GM19193 (cell line): ENCODE measurements around the gene USP24.

ENCODE experiments used
- POLR2A ChIP-seq: IDR thresholded peaks from 4 replicates; pipeline ENCODE4 v1.6.1; 2011; ENCODE audit not compliant: insufficient read depth, insufficient read length; ENCODE audit errors: extremely low read depth

Gene USP24

GRCh38 chr1:55128418-55128995 is 86.7 kb downstream of the USP24 start:
- no peak for TF ChIP-seq POLR2A

DNA sequence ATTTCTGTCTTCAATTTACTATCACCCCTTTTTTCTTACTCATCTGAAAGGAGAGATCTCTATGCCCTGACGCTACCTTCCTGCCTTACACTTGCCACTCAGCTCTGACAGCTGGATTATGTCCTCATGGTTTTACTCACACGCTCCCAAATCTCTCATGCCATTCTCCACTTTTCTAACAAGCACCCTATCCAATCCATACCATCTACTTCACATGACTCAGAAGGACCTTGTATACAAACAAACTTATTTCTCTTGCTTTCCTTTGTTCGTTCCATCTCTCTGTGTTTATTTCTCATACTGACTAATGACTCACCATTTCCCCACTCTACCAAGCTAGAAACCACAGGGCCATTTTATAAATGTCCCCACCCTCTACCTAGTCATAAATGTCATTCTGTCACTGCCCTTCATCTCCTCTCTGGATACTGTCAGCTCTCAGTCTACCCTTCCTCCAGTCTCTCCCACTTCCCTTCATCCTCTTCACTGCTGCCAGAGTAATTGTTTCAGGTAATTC is 87.3 kb downstream of the USP24 start:
- no peak for TF ChIP-seq POLR2A

DNA sequence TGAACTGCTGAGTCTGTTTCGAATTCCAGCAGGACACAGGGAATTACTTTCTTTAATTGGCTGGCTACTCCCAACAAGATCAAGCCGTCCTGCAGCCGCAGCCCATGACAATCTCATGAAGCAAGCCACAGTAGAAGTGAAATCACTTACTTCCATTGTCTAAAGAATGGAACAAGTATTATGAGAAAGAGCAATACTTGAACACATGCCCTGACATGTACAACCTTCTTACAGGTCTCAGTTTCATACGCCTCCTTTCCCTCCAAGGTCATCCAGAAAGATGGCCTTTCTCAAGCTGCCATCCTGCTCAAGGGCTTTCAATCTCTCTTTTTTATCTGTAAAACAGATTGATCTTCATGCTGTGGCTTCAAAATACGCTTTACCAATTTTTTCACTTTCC is 90.7 kb downstream of the USP24 start:
- TF ChIP-seq POLR2A, result no peak

DNA sequence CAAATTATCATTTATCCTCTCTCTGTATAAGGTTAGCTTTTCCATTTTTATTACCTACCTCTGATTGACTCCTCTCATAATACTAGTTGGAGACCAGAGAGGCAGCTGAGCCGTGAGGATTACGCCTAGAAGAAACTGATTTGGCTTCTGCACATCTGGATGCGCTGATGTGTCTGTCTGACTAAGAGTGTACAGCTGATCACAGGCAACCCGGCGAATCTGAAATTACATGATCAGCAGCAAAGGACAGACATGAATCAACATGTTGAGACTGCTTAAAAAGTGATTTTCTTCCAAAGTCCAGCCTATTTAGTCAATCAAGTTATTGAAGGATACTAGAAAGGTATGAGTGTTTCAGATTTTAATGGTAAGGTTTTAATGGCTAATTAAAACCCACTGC is 94.6 kb downstream of the USP24 start:
- no peak for TF ChIP-seq POLR2A

- no peak for TF ChIP-seq POLR2A
Measured at GRCh38 chr1:55118651-55119329, 96.4 kb downstream of the USP24 start.

DNA sequence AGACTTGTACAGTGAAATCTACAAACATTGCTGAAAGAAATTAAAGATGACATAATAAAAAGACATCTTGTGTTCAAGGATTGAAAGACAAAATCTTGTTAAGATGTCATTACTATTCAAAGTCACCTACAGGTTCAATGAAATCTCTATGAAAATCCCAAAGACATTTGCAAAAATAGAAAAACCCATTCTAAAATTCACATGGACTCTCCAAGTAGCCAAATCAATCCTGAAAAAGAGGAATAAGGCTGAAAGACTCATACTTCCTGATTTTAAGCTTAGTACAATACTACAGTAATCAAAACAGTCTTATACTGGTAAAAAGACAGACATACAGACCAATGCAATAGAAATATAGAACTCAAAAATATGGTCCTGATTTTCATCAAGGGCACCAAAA is 97.2 kb downstream of the USP24 start:
- TF ChIP-seq POLR2A, result no peak

GRCh38 chr1:55107101-55107500 is 108.1 kb downstream of the USP24 start:
- no peak for TF ChIP-seq POLR2A

DNA sequence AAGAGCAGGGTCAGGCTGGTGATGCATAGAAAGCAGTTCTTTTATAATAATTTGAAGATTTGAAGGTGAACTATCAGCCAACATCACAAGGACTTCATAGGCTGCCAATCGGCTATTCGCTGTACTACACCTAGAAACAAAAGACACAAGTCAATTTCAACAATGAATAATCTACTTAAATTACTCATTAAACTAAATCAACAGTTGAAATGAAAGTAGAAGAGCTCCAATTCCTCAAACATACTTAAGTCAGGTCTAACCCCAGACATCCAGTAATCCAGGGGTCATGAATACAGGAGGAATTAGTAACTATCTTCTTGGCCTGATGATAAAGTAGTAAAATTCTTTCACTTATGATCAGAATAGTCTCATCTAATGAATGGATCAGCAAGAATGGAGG is 111.3 kb downstream of the USP24 start:
- no peak for TF ChIP-seq POLR2A

GRCh38 chr1:55095095-55095494 is 120.1 kb downstream of the USP24 start:
- no peak for TF ChIP-seq POLR2A

DNA sequence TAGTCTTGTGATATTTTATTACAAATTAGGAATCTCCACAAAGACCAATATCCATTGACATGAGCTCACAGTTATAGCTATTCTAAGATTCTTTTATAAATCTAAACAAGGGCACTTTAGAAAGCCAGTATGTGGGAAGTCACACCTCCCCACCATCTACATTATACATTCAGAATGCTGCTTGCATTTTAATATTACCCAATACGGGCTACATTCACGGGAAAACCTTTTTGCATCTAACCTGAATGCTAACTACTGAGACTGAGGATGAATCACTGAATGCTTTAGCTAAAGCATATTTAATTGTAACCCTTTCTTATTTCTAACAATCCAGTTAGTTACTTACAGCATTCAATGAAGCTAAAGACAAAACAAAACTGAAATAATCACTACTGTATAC is 122.7 kb downstream of the USP24 start:
- TF ChIP-seq POLR2A, result no peak

- no peak for TF ChIP-seq POLR2A
Measured at GRCh38 chr1:55089683-55090082, 125.5 kb downstream of the USP24 start.

DNA sequence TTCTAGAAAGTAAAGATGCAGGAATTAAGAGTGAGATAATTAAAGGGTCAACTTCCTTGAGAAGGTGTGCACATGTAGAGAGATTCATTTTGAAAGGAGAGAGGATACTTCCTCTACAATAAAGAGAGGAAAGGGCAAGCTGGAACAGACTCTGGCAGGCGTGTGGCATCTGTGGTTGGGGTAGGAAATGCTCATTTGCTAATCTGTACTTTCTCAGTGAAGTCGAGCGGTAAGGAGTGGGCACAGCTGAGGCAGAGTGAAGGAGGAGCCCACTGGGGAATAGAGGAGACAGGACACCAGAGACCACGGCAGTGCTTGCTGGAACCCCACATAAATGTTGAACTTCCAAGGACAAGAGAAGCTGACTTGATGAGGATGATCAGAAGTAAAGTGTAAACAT is 126.8 kb downstream of the USP24 start:
- no peak for TF ChIP-seq POLR2A

- TF ChIP-seq POLR2A, result no peak
Measured at GRCh38 chr1:55087439-55087838, 127.7 kb downstream of the USP24 start.

DNA sequence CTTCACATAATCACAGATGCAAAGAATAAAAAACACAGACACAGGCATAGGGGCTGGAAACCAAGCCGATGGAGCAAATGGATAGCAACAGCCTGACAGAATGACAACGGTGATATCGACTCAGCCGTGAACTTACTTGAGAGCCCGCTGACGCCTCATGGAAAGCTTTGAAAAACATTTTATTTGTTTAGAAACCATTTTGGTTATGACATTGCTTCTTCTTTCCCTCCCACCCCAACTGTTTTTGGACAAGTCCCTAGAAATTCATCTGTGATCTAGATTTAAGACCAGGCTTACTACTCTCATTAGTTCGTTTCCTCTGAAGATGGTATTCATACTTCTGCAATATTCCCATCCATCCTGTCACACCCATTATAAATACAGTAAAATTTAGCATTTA is 130.9 kb downstream of the USP24 start:
- TF ChIP-seq POLR2A, result no peak

- no peak for TF ChIP-seq POLR2A
Measured at GRCh38 chr1:55081905-55082296, 133.3 kb downstream of the USP24 start.

- TF ChIP-seq POLR2A, result no peak
Measured at GRCh38 chr1:55081188-55081904, 133.8 kb downstream of the USP24 start.

GRCh38 chr1:55079651-55080050 is 135.5 kb downstream of the USP24 start:
- TF ChIP-seq POLR2A, result no peak

GRCh38 chr1:55078470-55078869 is 136.7 kb downstream of the USP24 start:
- no peak for TF ChIP-seq POLR2A
